Subcutaneous abdominal adipose tissue (tissue), 5 donors: ENCODE measurements around the gene RPS6KA5.
"Not testable (repeated sequence)": the region's sequence is repeated elsewhere in the genome, so short reads cannot be mapped to it uniquely, and the experiment has no call there.

Experiments
- H3K27ac ChIP-seq: one replicate; pipeline ENCODE4 v1.7.0; 2013; ENCODE audit warnings: low read depth, mild to moderate bottlenecking, inconsistent platforms, low read length, moderate library complexity
- H3K27me3 ChIP-seq, 5 donors: one replicate each; pipeline ENCODE4 v1.7.0; 2013; ENCODE audit warnings: low read length in 5 of 5, inconsistent platforms in 1 of 5; ENCODE audit not compliant: control insufficient read depth in 5 of 5, insufficient read depth in 4 of 5
- H3K36me3 ChIP-seq, 5 donors: one replicate each; pipeline ENCODE4 v1.7.0; 2013; ENCODE audit warnings: low read length in 5 of 5; ENCODE audit not compliant: control insufficient read depth in 5 of 5, insufficient read depth in 5 of 5
- H3K4me1 ChIP-seq, 5 donors: one replicate each; pipeline ENCODE4 v1.7.0; 2013; ENCODE audit warnings: low read length in 5 of 5, mild to moderate bottlenecking in 3 of 5, moderate library complexity in 1 of 5; ENCODE audit not compliant: control insufficient read depth in 5 of 5, insufficient read depth in 5 of 5
- H3K4me3 ChIP-seq, 5 donors: one replicate each; pipeline ENCODE4 v1.7.0; 2013; ENCODE audit warnings: low read length in 5 of 5, low read depth in 1 of 5
- H3K9ac ChIP-seq, 5 donors: one replicate each; pipeline ENCODE4 v1.7.0; 2013; ENCODE audit warnings: low read length in 5 of 5, mild to moderate bottlenecking in 4 of 5, moderate library complexity in 3 of 5
- H3K9me3 ChIP-seq, 5 donors: one replicate each; pipeline ENCODE4 v1.7.0; 2013; ENCODE audit warnings: low read length in 5 of 5; ENCODE audit not compliant: control insufficient read depth in 5 of 5
- donor health status: healthy.
- donor health status: healthy.
- donor health status: healthy.
- donor health status: healthy.
- donor health status: healthy.

RPS6KA5 gene

DNA sequence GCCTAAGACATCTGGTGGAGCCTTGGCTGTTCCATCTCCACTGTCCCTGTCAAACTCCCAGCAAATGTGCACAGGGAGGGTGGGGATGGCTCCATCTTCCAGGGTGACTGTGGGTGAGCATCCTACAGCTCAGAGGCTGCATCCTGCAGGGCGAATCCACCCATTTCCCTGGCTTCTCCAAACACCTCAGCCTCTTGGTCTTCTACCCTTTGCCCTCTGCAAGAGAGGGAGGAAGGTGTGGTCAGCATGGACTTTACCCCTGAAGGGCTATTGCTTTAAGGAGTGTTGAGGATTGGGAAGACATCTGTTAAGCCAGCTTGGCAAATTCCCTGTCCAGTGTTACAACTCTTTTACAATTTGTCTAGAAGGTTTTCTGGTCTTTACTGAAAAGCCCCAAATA lies 30.3 kb upstream of the RPS6KA5 start:
- H3K27ac ChIP-seq: no peak overlapping the region
- H3K4me3 ChIP-seq: no peak overlapping the region
- H3K36me3 ChIP-seq: no peaks in the 10 kb centered on the region
- H3K9ac ChIP-seq: no peak overlapping the region
- H3K9me3 ChIP-seq: no peaks in the 10 kb centered on the region
- H3K27me3 ChIP-seq: no peaks in the 10 kb centered on the region
- H3K4me1 ChIP-seq: peaks cover 0 to 6% (median 3%) of the 10 kb centered on the region in 5 donors

GRCh38 chr14:91089958-91090535 lies 29.6 kb upstream of the RPS6KA5 start:
- no peaks in the 10 kb centered on the region for H3K36me3 ChIP-seq
- no peak overlapping the region for H3K9ac ChIP-seq
- no peak overlapping the region for H3K27ac ChIP-seq
- no peaks in the 10 kb centered on the region for H3K27me3 ChIP-seq
- H3K4me3 ChIP-seq: no peak overlapping the region
- peaks cover 0 to 6% (median 3%) of the 10 kb centered on the region in 5 donors for H3K4me1 ChIP-seq
- H3K9me3 ChIP-seq: no peaks in the 10 kb centered on the region

DNA sequence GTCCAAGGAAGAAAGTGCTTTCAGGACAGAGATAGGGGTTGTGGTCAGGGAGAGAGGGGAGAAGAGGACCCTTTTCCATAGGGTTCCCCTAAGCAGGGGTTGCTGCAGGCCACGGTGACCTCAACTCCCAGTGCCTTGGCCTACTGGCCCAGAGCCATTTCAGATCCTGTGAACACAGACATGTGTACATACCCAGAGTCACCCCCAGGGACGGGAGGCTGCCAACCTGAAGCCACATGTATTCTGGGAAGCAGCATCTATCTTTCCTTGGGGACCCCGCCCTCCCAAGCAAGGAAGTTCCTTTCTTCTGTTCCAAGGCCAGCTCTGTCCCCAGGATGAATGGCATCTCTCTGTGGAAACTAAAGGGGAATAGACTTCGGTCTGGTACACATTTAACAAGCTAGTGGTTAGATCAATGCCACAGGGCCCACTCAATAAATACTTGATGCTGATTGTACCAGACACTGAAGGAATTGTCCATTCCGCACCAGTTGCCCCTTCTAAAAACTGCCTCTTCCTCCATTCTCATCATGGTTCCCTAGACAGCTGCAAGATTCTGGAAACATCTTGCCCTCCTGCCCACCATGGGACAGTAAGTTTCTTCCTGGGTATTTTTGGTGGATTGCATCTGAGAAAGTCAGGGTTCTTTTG lies 28.3 kb upstream of the RPS6KA5 start:
- Histone ChIP-seq H3K9ac (peak overlapping the region in 1 of 5 donors; percentile 25), H3K4me1 (peaks cover 0 to 6% (median 3%) of the 10 kb centered on the region in 5 donors), H3K27me3 (no peaks in the 10 kb centered on the region), H3K27ac (no peak overlapping the region), H3K36me3 (no peaks in the 10 kb centered on the region), H3K9me3 (no peaks in the 10 kb centered on the region), H3K4me3 (no peak overlapping the region)

DNA sequence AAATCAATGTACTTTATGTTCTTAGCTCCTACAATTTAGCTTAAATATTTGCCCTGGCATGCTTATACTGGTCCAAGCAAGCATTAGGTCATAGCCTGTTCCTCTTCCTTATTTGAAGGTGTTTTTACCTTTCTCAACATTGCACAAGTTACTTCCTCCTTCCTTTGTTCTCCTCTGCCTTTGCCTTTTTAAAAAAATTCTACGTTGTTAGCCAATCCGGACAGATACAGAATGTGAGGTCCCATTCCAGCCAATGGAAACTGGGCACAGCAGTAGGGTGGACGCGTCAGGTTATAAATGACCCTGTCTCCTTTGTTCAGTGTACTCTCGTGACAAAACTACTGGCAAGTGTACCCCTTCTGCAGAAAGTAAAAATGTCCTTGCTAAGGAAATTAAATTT lies 27.0 kb upstream of the RPS6KA5 start:
- H3K9ac ChIP-seq, H3K36me3 ChIP-seq, H3K4me1 ChIP-seq, H3K4me3 ChIP-seq, H3K27me3 ChIP-seq, H3K27ac ChIP-seq, H3K9me3 ChIP-seq: not testable (repeated sequence)

GRCh38 chr14:91084516-91084915 lies 24.1 kb upstream of the RPS6KA5 start:
- Histone ChIP-seq H3K4me3 (no peak overlapping the region), H3K9me3 (no peaks in the 10 kb centered on the region), H3K27me3 (no peaks in the 10 kb centered on the region), H3K9ac (no peak overlapping the region), H3K36me3 (no peaks in the 10 kb centered on the region), H3K4me1 (peaks cover 0 to 6% (median 3%) of the 10 kb centered on the region in 5 donors), H3K27ac (no peak overlapping the region)

DNA sequence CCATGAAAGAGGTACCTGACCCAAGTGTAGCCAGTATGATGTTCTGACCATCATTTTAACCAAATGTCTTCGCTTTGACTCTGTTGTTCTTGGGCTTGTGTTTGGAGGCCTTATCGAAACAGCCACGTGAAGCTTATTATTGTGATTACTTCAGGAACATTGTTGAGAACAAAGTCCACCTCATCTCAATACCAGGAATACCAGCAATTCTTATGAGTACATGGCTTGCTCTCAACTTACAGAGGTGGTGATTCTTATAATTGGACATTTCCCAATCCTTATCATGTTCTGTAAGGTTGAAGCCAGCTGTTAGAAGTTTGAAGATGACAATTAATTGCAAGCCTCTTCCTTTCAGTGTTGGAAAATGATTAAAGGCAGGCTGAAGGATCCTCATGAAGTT lies 21.8 kb upstream of the RPS6KA5 start:
- no peak overlapping the region for H3K27ac ChIP-seq
- H3K4me3 ChIP-seq: no peak overlapping the region
- no peaks in the 10 kb centered on the region for H3K36me3 ChIP-seq
- no peaks in the 10 kb centered on the region for H3K27me3 ChIP-seq
- no peaks in the 10 kb centered on the region for H3K9me3 ChIP-seq
- no peaks in the 10 kb centered on the region for H3K4me1 ChIP-seq
- no peak overlapping the region for H3K9ac ChIP-seq

DNA sequence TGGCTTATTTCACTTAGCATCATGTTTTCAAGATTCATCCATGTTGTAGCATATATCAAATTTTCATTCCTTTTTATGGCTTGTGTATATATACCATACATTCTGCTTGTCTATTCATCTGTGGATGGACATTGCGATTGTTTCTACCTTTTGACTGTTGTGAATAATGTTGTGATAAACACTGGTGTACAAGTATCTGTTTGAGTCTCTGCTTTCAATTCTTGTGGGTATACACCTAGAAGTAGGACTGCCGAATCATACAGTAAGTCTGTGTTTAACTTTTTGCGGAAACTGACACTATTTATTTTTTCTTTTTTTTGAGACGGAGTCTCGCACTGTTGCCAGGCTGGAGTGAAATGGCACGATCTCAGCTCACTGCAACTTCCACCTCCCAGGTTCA lies 19.6 kb upstream of the RPS6KA5 start:
- Histone ChIP-seq H3K27me3 (no peaks in the 10 kb centered on the region), H3K4me1 (no peaks in the 10 kb centered on the region), H3K4me3 (no peak overlapping the region), H3K9me3 (no peaks in the 10 kb centered on the region), H3K36me3 (no peaks in the 10 kb centered on the region), H3K9ac (no peak overlapping the region), H3K27ac (no peak overlapping the region)

DNA sequence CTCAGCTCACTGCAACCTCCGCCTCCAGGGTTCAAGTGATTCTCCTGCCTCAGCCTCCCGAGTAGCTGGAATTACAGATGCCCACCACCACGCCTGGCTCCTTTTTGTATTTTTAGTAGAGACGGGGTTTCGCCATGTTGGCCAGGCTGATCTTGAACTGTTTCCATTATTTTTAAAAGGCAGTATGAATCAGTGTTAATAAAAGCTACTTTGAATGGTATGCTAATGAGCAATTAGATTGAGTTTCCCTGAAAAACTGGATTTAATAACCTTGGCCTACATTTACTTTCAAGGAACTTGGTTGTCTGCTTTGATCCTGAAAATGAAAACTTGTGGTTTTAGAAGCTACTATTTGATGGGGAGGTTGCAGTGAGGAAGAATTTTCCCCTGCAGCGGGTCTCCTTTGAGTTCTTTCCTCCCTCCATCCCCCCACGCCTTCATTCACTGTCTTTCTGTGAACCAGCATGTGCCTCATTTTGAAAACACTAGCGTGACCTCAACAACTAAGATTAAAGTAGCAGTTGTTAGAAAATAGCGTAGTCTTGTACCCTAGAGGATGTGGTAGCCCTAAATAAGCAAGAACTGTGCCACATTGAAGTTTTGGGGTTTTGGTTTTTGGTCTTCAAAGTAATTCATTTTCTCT lies 17.8 kb upstream of the RPS6KA5 start:
- no peak overlapping the region for H3K4me3 ChIP-seq
- H3K27ac ChIP-seq: no peak overlapping the region

GRCh38 chr14:91075553-91075952 lies 15.1 kb upstream of the RPS6KA5 start:
- no peak overlapping the region for H3K27ac ChIP-seq
- no peaks in the 10 kb centered on the region for H3K36me3 ChIP-seq
- no peak overlapping the region for H3K4me3 ChIP-seq
- no peaks in the 10 kb centered on the region for H3K4me1 ChIP-seq
- H3K27me3 ChIP-seq: no peaks in the 10 kb centered on the region
- H3K9ac ChIP-seq: no peak overlapping the region
- H3K9me3 ChIP-seq: peaks cover 0 to 3% (median 0%) of the 10 kb centered on the region in 5 donors

More for the DNA sequence above, 17.8 kb upstream of the RPS6KA5 start:
- no peak overlapping the region for H3K9ac ChIP-seq
- no peaks in the 10 kb centered on the region for H3K27me3 ChIP-seq
- H3K4me1 ChIP-seq: no peaks in the 10 kb centered on the region
- H3K36me3 ChIP-seq: no peaks in the 10 kb centered on the region
- no peaks in the 10 kb centered on the region for H3K9me3 ChIP-seq

- Histone ChIP-seq H3K27ac (no peak overlapping the region), H3K9me3 (peaks cover 0 to 8% (median 0%) of the 10 kb centered on the region in 5 donors), H3K4me3 (no peak overlapping the region), H3K4me1 (peaks cover 0 to 2% (median 0%) of the 10 kb centered on the region in 5 donors), H3K9ac (no peak overlapping the region), H3K27me3 (no peaks in the 10 kb centered on the region), H3K36me3 (no peaks in the 10 kb centered on the region)
Observed at GRCh38 chr14:91070572-91070971, 10.1 kb upstream of the RPS6KA5 start.
